Ovary (tissue), 9 donors: ENCODE measurements around the gene MTHFD1L. TPM values are rescaled to one million over a fixed set of nuclear protein-coding genes. Genes with fewer than 3 reads are reported as not detected.
"Not testable (repeated sequence)": the region's sequence is repeated elsewhere in the genome, so short reads cannot be mapped to it uniquely, and the experiment has no call there.

Experiments
- DNase-seq, 5 donors: peaks; one replicate each; pipeline ENCODE4 v3.0.0-alpha.2; 2019 to 2020
- H3K27ac ChIP-seq, 2 donors: fragments of 200-600 bp; one replicate each; pipeline versions ENCODE4 v1.5.1 to v1.8.0; 2019 to 2022
- H3K27me3 ChIP-seq: fragments of 200-600 bp; one replicate; pipeline ENCODE4 v1.8.0; 2022
- H3K36me3 ChIP-seq: fragments of 200-600 bp; sonication (generic); one replicate; pipeline ENCODE4 v1.5.1; 2019
- H3K4me1 ChIP-seq: one replicate; pipeline ENCODE4 v1.8.1; 2013; ENCODE audit warnings: mild to moderate bottlenecking, moderate library complexity; ENCODE audit not compliant: insufficient read depth
- H3K4me3 ChIP-seq: fragments of 200-600 bp; sonication (generic); one replicate; pipeline ENCODE4 v1.5.1; 2017
- H3K9me3 ChIP-seq, 2 donors: fragments of 200-600 bp in 1 of 2; sonication (generic) in 1 of 2; one replicate each; pipeline versions ENCODE4 v1.5.1 to v1.8.1; 2013 to 2019; ENCODE audit warnings: mild to moderate bottlenecking in 1 of 2, moderate library complexity in 1 of 2
- CTCF ChIP-seq, 3 donors: fragments of 450-650 bp in 2 of 3; fragments of 200-600 bp in 1 of 3; IDR thresholded peaks; one replicate each; pipeline versions ENCODE4 v1.5.1 to v1.8.0; 2016 to 2022; ENCODE audit warnings: antibody characterized with exemption in 3 of 3, mild to moderate bottlenecking in 1 of 3
- EP300 ChIP-seq: sonication (generic); formaldehyde crosslinking; IDR thresholded peaks from one replicate; pipeline ENCODE4 v1.6.1; 2017; ENCODE audit warnings: antibody characterized with exemption
- POLR2A ChIP-seq: fragments of 450-650 bp; IDR thresholded peaks from one replicate; pipeline ENCODE4 v1.6.1; 2017; ENCODE audit warnings: antibody characterized with exemption, mild to moderate bottlenecking, moderate library complexity
- WGBS, 3 donors: extraction: QIAGEN DNeasy Blood & Tissue Kit in 1 of 3; methylation state at CpG; one replicate each; pipeline versions ENCODE4 v1.1.5 to v1.1.7; 2013 to 2017; 5-methylcytosine and 5-hydroxymethylcytosine counted together
- intact Hi-C, 4 donors: fragments of 100-400 bp; cut with DNase I; formaldehyde crosslinking; loops; one replicate each; pipeline versions ENCODE4 v1.11.0 to v1.15.1; 2022 to 2023
- polyA plus RNA-seq, 2 donors: library from polyadenylated mRNA; stranded (reverse); fragments of 200-250 nt in 1 of 2; fragments of 350-450 nt in 1 of 2; fragmentation: Illumina TruSeq in 1 of 2; extraction: RNeasy Lipid Tissue Mini Kit (QIAGEN cat#74804) in 1 of 2; gene quantifications; one replicate each; pipeline ENCODE4 v1.2.3, GENCODE V29; 2013 to 2014
- total RNA-seq, 7 donors: library from RNA; depleted of rRNA in 2 of 7; stranded (reverse); fragments of >200 nt in 2 of 7; fragmentation: NEBNext Ultra II Directional in 3 of 7; extraction: Animal tissue kit (Norgen Biotek cat#: 25700) in 3 of 7; gene quantifications; one replicate each; pipeline versions ENCODE4 v1.1.0 to v1.2.4, GENCODE V29; 2016 to 2023
- donor health status: DM: no; HTN: no; CAD: no; lungs with moderate emphysema.
- donor health status: DM: no; HTN: no; CAD: no.
- donor health status: Bipolar disorder and iron deficiency.
- donor health status: DM: yes; HTN: yes; CAD: no.
- donor health status: DM: no; HTN: no; CAD: no.
- donor health status: DM: yes; HTN: yes; CAD: no.

The MTHFD1L gene
- total and polyA plus RNA-seq, 9 donors = 13.0 to 91.1 (median 23.6) TPM

- H3K9me3 ChIP-seq = no peaks in the 10 kb centered on the region
- DNase-seq = no peak
- TF ChIP-seq CTCF (IDR thresholded peaks at IDR 0.05) (no peak), POLR2A (no peak), EP300 (no peak)
- intact Hi-C loops = no loop called here
- whole genome bisulfite sequencing, 3 donors = 4 to 6% (median 5%) methylated on average over 7 of the region's 7 CpGs
- H3K4me3 ChIP-seq = no peak overlapping the region
- H3K4me1 ChIP-seq = peaks cover 6% of the 10 kb centered on the region
- H3K27me3 ChIP-seq = no peaks in the 10 kb centered on the region
- H3K27ac ChIP-seq = peak overlapping the region; percentile 27 to 58
- no peaks in the 10 kb centered on the region for H3K36me3 ChIP-seq
Measured at GRCh38 chr6:150857062-150857944, 8.2 kb upstream of the MTHFD1L start.

- no peak for DNase-seq
- TF ChIP-seq EP300 = no peak
- TF ChIP-seq CTCF (IDR thresholded peaks at IDR 0.05) = no peak
- no peak for TF ChIP-seq POLR2A
- Histone ChIP-seq H3K4me1 (peaks cover 6% of the 10 kb centered on the region), H3K4me3 (no peak overlapping the region), H3K27ac (peak overlapping the region; percentile 27 to 58), H3K27me3 (no peaks in the 10 kb centered on the region), H3K36me3 (no peaks in the 10 kb centered on the region), H3K9me3 (no peaks in the 10 kb centered on the region)
- intact Hi-C loops = no loop called here
- 20 to 39% (median 29%) methylated on average over 2 of the region's 2 CpGs for WGBS, 3 donors
Measured at GRCh38 chr6:150857945-150858308, 7.6 kb upstream of the MTHFD1L start.

GRCh38 chr6:150861448-150862168 lies 3.9 kb upstream of the MTHFD1L start:
- H3K27me3 ChIP-seq, H3K36me3 ChIP-seq, intact Hi-C loops, H3K9me3 ChIP-seq, H3K4me1 ChIP-seq, H3K4me3 ChIP-seq, DNase-seq, H3K27ac ChIP-seq: not testable (repeated sequence)
- WGBS, 3 donors = 67 to 74% (median 73%) methylated on average over 8 of the region's 8 CpGs

- H3K4me1 ChIP-seq = no peaks in the 10 kb centered on the region
- DNase-seq = no peak
- no peak overlapping the region for H3K4me3 ChIP-seq
- no peaks in the 10 kb centered on the region for H3K36me3 ChIP-seq
- H3K27ac ChIP-seq = no peak overlapping the region
- TF ChIP-seq EP300 (no peak), POLR2A (no peak), CTCF (IDR thresholded peaks at IDR 0.05) (no peak)
- 93 to 97% (median 95%) methylated on average over 7 of the region's 7 CpGs for whole genome bisulfite sequencing, 3 donors
- H3K27me3 ChIP-seq = no peaks in the 10 kb centered on the region
- intact Hi-C loops = no loop called here
- no peaks in the 10 kb centered on the region for H3K9me3 ChIP-seq
Measured at GRCh38 chr6:150863213-150863928, 2.1 kb upstream of the MTHFD1L start.
